Measurements from ENCODE around the gene GPR85.
"Not testable (repeated sequence)": the region's sequence is repeated elsewhere in the genome, so short reads cannot be mapped to it uniquely, and the experiment has no call there.

Gene GPR85

GRCh38 chr7:113054938-113055337 lies 31.7 kb downstream of the GPR85 start:
- Histone ChIP-seq H3K9ac (no peak overlapping the region), H3K4me2 (ENCODE audit: low read length) (no peak overlapping the region), H3K9me3 (ENCODE audit: control insufficient read depth, low read length) (no peaks in the 10 kb centered on the region), H3K79me2 (no peaks in the 10 kb centered on the region), H3K4me1 (no peaks in the 10 kb centered on the region), H3K36me3 (ENCODE audit: control insufficient read depth, insufficient read depth, low read length) (no peaks in the 10 kb centered on the region), H3K27ac (no peak overlapping the region), H2AFZ (no peak overlapping the region), H3K4me3 (ENCODE audit: low read depth, low read length) (no peak overlapping the region), H3K27me3 (ENCODE audit: control insufficient read depth, insufficient read depth, low read length) (no peaks in the 10 kb centered on the region)
- TF ChIP-seq CTCF (IDR thresholded peaks at IDR 0.05) = no peak

- H3K79me2 ChIP-seq; H3K4me2 ChIP-seq (ENCODE audit: low read length): not testable (repeated sequence)
Measured at GRCh38 chr7:113054272-113054671, 32.4 kb downstream of the GPR85 start.

DNA sequence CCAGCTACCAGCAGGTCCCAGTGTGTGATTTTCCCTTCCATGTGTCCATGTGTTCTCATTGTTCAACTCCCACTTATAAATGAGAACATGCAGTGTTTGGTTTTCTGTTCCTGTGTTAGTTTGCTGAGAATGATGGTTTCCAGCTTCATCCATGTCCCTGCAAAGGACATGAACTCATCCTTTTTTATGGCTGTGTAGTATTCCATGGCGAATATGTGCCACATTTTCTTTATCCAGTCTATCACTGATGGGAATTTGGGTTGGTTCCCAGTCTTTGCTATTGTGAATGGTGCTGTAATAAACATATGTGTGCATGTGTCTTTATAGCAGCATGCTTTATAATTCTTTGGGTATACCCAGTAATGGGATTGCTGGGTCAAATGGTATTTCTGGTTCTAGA lies 37.4 kb downstream of the GPR85 start:
- not testable (repeated sequence) for H3K79me2 ChIP-seq; H3K4me2 ChIP-seq (ENCODE audit: low read length); H3K9ac ChIP-seq; H3K27ac ChIP-seq; H3K4me3 ChIP-seq (ENCODE audit: low read depth, low read length); H3K9me3 ChIP-seq (ENCODE audit: control insufficient read depth, low read length); H2AFZ ChIP-seq; H3K36me3 ChIP-seq (ENCODE audit: control insufficient read depth, insufficient read depth, low read length); H3K4me1 ChIP-seq; H3K27me3 ChIP-seq (ENCODE audit: control insufficient read depth, insufficient read depth, low read length)

More at GRCh38 chr7:113054272-113054671, 32.4 kb downstream of the GPR85 start:
- not testable (repeated sequence) for H3K9ac ChIP-seq; H3K36me3 ChIP-seq (ENCODE audit: control insufficient read depth, insufficient read depth, low read length); H3K27me3 ChIP-seq (ENCODE audit: control insufficient read depth, insufficient read depth, low read length); H3K4me3 ChIP-seq (ENCODE audit: low read depth, low read length); H3K4me1 ChIP-seq; H3K27ac ChIP-seq; H3K9me3 ChIP-seq (ENCODE audit: control insufficient read depth, low read length); H2AFZ ChIP-seq

GRCh38 chr7:113046453-113046852 lies 40.2 kb downstream of the GPR85 start:
- no peak for TF ChIP-seq CTCF (IDR thresholded peaks at IDR 0.05)
- Histone ChIP-seq H2AFZ (no peak overlapping the region), H3K36me3 (ENCODE audit: control insufficient read depth, insufficient read depth, low read length) (no peaks in the 10 kb centered on the region), H3K9ac (no peak overlapping the region), H3K4me1 (no peaks in the 10 kb centered on the region), H3K27me3 (ENCODE audit: control insufficient read depth, insufficient read depth, low read length) (no peaks in the 10 kb centered on the region), H3K27ac (no peak overlapping the region), H3K4me3 (ENCODE audit: low read depth, low read length) (no peak overlapping the region), H3K79me2 (no peaks in the 10 kb centered on the region), H3K4me2 (ENCODE audit: low read length) (no peak overlapping the region), H3K9me3 (ENCODE audit: control insufficient read depth, low read length) (no peaks in the 10 kb centered on the region)

DNA sequence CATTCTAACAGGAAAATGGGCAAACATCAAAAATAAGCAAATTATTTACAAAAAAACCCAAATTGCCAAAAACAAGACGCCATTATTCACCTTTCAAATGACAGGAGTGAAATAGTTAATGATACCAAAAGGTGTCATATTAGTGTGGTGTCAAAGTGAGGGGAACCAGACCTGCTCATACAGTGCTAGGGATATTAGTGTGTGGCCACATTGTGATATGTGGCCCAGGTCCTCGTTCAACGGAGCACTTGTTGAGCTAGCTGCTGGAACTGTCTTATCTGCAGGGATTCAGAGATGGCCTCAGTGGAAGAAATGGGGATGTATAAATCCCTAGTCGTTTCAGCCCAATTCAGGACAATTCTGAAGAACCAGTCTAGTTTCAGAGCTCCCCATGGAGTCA lies 41.2 kb downstream of the GPR85 start:
- H3K79me2 ChIP-seq = no peaks in the 10 kb centered on the region
- H3K9me3 ChIP-seq (ENCODE audit: control insufficient read depth, low read length) = no peaks in the 10 kb centered on the region
- no peak overlapping the region for H2AFZ ChIP-seq
- H3K36me3 ChIP-seq (ENCODE audit: control insufficient read depth, insufficient read depth, low read length) = no peaks in the 10 kb centered on the region
- no peaks in the 10 kb centered on the region for H3K4me1 ChIP-seq
- no peak overlapping the region for H3K4me3 ChIP-seq (ENCODE audit: low read depth, low read length)
- no peaks in the 10 kb centered on the region for H3K27me3 ChIP-seq (ENCODE audit: control insufficient read depth, insufficient read depth, low read length)
- H3K4me2 ChIP-seq (ENCODE audit: low read length) = no peak overlapping the region
- no peak overlapping the region for H3K27ac ChIP-seq
- no peak overlapping the region for H3K9ac ChIP-seq
- TF ChIP-seq CTCF (IDR thresholded peaks at IDR 0.05) = no peak

DNA sequence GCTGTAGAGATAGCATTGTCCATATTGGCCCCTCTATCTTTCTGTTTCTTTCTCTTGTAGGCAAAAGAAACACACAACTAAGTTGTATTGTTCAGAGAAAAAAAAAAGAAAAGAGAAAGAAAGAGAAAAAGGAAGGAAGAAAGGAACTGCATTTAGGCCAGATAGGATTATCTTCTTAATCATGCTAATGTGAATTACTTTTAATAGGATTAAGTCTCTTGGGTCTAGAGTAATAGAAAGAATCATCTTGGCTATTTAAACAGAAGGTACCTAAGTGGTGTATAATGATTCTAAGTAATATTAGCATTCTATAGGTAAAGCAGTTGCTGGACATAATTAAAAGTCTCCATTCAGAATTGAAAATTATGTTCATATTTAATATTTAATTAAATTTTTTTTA lies 42.2 kb downstream of the GPR85 start:
- no peak overlapping the region for H2AFZ ChIP-seq
- no peaks in the 10 kb centered on the region for H3K79me2 ChIP-seq
- H3K4me3 ChIP-seq (ENCODE audit: low read depth, low read length) = no peak overlapping the region
- H3K4me2 ChIP-seq (ENCODE audit: low read length) = no peak overlapping the region
- no peaks in the 10 kb centered on the region for H3K27me3 ChIP-seq (ENCODE audit: control insufficient read depth, insufficient read depth, low read length)
- H3K9me3 ChIP-seq (ENCODE audit: control insufficient read depth, low read length) = no peaks in the 10 kb centered on the region
- H3K9ac ChIP-seq = no peak overlapping the region
- H3K36me3 ChIP-seq (ENCODE audit: control insufficient read depth, insufficient read depth, low read length) = no peaks in the 10 kb centered on the region
- no peak for TF ChIP-seq CTCF (IDR thresholded peaks at IDR 0.05)
- H3K4me1 ChIP-seq = no peaks in the 10 kb centered on the region
- no peak overlapping the region for H3K27ac ChIP-seq

Measured in parathyroid adenoma (tissue), 2 donors.